ENCODE data around the gene LIPT1. TPM values are rescaled to one million over a fixed set of nuclear protein-coding genes. Genes with fewer than 3 reads are reported as not detected.

LIPT1 gene
- total RNA-seq = 3.4 and 4.4 TPM in 2 replicates

GRCh38 chr2:99154643-99155536, at the start of gene LIPT1, which contains the start of gene TSGA10:
Gene LIPT1 (plus strand): TSS chr2:99154967. CDS start chr2:99161958, 6,991 bp downstream.
Gene TSGA10 (minus strand): TSS chr2:99154942. CDS start chr2:99109439, 45,503 bp downstream.

GRCh38 chr2:99141110-99142108, 13.4 kb upstream of the LIPT1 start, which contains the start of gene C2orf15:
Gene C2orf15 (plus strand): TSS chr2:99141707. CDS start chr2:99150559, 8,852 bp downstream.

GRCh38 chr2:99180755-99181623, 26.2 kb downstream of the LIPT1 start, which contains the start of the genes MITD1 and MRPL30:
Gene MITD1 (minus strand): TSS chr2:99181058. CDS start chr2:99180981, 77 bp downstream.
Gene MRPL30 (plus strand): TSS chr2:99181184. CDS start chr2:99186204, 5,020 bp downstream.

Other genes starting within 250 kb of the LIPT1 start
- 7.0 and 8.7 TPM in 2 replicates for gene CRACDL, start 218.7 kb upstream of the LIPT1 start, total RNA-seq
- 0.18 and 0.19 TPM in 2 replicates for gene C2orf15, start 13.3 kb upstream of the LIPT1 start, total RNA-seq
- gene TSGA10, start within 50 bp of the LIPT1 start, total RNA-seq = 0.63 and 1.0 TPM in 2 replicates
- gene MITD1, start 26.1 kb downstream of the LIPT1 start, total RNA-seq = 29.9 and 31.6 TPM in 2 replicates
- 35.5 and 36.4 TPM in 2 replicates for gene MRPL30, start 26.2 kb downstream of the LIPT1 start, total RNA-seq
- gene LYG2, start 100.7 kb downstream of the LIPT1 start, total RNA-seq = not detected in 2 replicates
- 0.27 and 0.28 TPM in 2 replicates for gene LYG1, start 146.2 kb downstream of the LIPT1 start, total RNA-seq
- gene TXNDC9, start 181.4 kb downstream of the LIPT1 start, total RNA-seq = 61.7 and 66.2 TPM in 2 replicates
- gene EIF5B, start 182.4 kb downstream of the LIPT1 start, total RNA-seq = 33.6 and 46.1 TPM in 2 replicates

Data from endothelial cell of coronary artery (primary cell).